H1 (cell line): Measurements from ENCODE around the gene CD276. TPM values are rescaled to one million over a fixed set of nuclear protein-coding genes. Genes with fewer than 3 reads are reported as not detected.

Experiments
- BACH1 ChIP-seq: IDR thresholded peaks from 2 replicates; pipeline ENCODE4 v1.6.1; 2012; ENCODE audit warnings: low read length, improper control_type of control experiment
- ZNF274 ChIP-seq: IDR thresholded peaks from 2 replicates; pipeline ENCODE4 v1.7.0; 2012; ENCODE audit warnings: low read length, borderline replicate concordance; ENCODE audit errors: extremely low read depth
- polyA plus RNA-seq, 7 experiments: library from polyadenylated mRNA; depleted of rRNA in 3 of 7; stranded (reverse) in 5 of 7; unstranded in 2 of 7; fragments of >200 nt in 5 of 7; fragments of 200-250 nt in 2 of 7; gene quantifications; 1 replicate in 5 of 7; 2 replicates in 1 of 7; 4 replicates in 1 of 7; pipeline versions ENCODE4 v1.2.1 to v1.2.3, GENCODE V29; 2011 to 2013; ENCODE audit warnings: missing spikeins in 2 of 7, mixed read lengths in 2 of 7
- total RNA-seq: library from RNA; stranded (reverse); fragmentation: NEBNext Ultra II Directional; extraction: Animal tissue kit (Norgen Biotek cat#: 25700); gene quantifications from 2 replicates; pipeline ENCODE4 v1.2.1, GENCODE V29; 2021

Gene CD276
- total and polyA plus RNA-seq, 2 of the 8 experiments (the other 6 are each of a cell fraction or from before 2014, with no cell fraction given): 156 to 158 TPM

GRCh38 chr15:73677733-73678132, 6.5 kb upstream of the CD276 start (continued):
- TF ChIP-seq BACH1 (no peak), ZNF274 (no peak)
